Sigmoid colon (tissue), 3 donors: ENCODE results near the gene MRM2.

Source experiments
- CTCF ChIP-seq, 4 experiments: fragments of 450-650 bp in 3 of 4; fragments of 200-600 bp in 1 of 4; IDR thresholded peaks; one replicate each; pipeline ENCODE4 v1.5.1; 2016 to 2019; ENCODE audit warnings: antibody characterized with exemption in 4 of 4, mild to moderate bottlenecking in 3 of 4, moderate library complexity in 2 of 4
- POLR2A ChIP-seq, 2 donors: fragments of 450-650 bp; IDR thresholded peaks; one replicate each; pipeline ENCODE4 v1.6.1; 2016; ENCODE audit warnings: antibody characterized with exemption in 2 of 2, mild to moderate bottlenecking in 2 of 2, moderate library complexity in 2 of 2

GRCh38 chr7:2193575-2194305, 48.3 kb downstream of the MRM2 start:
- no peak for TF ChIP-seq CTCF (IDR thresholded peaks at IDR 0.05)
- no peak for TF ChIP-seq POLR2A (IDR thresholded peaks at IDR 0.05)
